ENCODE results near the gene TMEM82. TPM values are rescaled to one million over a fixed set of nuclear protein-coding genes. Genes with fewer than 3 reads are reported as not detected.

TMEM82 gene
- total and polyA plus RNA-seq, 2 of the 13 experiments (the other 11 are each of a cell fraction or from before 2014, with no cell fraction given) = 0.24 to 0.97 TPM

DNA sequence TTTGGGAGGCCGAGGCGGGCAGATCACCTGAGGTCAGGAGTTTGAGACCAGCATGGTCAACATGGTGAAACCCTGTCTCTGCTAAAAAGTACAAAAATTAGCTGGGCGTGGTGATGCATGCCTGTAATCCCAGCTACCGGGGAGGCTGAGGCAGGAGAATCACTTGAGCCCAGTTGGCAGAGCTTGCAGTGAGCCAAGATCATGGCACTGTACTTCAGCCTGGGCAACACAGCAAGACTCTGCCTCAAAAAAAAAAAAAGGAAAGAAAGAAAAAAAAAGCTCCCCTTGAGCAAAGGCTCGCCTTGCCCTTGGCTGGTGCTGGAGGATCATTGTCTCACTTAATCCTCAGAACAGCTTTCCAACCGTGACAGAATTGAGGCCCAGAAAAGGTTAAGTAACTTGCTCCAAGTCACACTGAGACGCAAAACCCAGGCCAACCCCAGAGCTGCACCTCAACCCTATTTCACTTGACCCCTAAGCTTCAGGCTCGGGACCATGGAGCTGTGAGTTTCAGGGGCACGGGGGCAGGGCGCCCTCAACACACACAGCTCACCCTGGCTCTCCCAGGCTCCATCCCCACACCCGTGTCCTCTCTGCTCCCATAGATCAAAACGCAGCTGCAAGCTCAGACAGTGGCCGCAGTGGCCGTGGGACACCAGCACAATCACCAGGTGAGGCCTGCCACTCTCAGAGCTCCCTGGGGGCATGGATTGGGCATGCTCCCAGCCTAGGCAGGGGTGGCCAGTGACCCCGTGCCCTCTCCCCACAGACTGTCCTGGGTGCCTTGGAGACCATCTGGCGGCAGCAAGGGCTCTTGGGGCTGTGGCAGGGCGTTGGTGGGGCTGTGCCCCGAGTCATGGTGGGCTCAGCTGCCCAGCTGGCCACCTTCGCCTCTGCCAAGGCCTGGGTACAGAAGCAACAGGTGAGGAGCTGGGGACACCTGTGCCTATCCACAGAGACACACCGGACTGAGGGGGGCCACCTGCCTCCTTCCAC is 4.7 kb upstream of the TMEM82 start:
- Histone ChIP-seq H2AFZ (ENCODE audit: low read length) (no peak overlapping the region), H3K27ac (ENCODE audit: extremely low read length, insufficient read depth, low read length) (no peak overlapping the region), H3K27me3 (ENCODE audit: control insufficient read depth in 1 of 2, insufficient read depth in 2 of 2, low read length in 2 of 2) (no peaks in the 10 kb centered on the region), H3K9me3 (ENCODE audit: low read length) (no peaks in the 10 kb centered on the region), H4K20me1 (ENCODE audit: insufficient read depth, low read length) (no peaks in the 10 kb centered on the region), H3K36me3 (replicated peaks in 1 of 2; ENCODE audit: control insufficient read depth in 1 of 2, insufficient read depth in 2 of 2, low read length in 2 of 2) (peaks cover 0 to 2% of the 10 kb centered on the region in 2 experiments; a peak in 3 of 5 replicates), H3K4me1 (ENCODE audit: insufficient read depth, low read length) (peaks cover 73% of the 10 kb centered on the region), H3K79me2 (ENCODE audit: insufficient read depth, low read length) (no peaks in the 10 kb centered on the region), H3K4me3 (replicated peaks in 1 of 3; ENCODE audit: insufficient read depth in 1 of 3, low read depth in 2 of 3, low read length in 3 of 3) (no peak overlapping the region), H3K9ac (ENCODE audit: insufficient read depth, low read depth, low read length) (no peak overlapping the region), H3K4me2 (ENCODE audit: low read depth, low read length) (peak overlapping the region; percentile 73; the same call in 1 of the 2 replicates)
- intact Hi-C loops (cut with micrococcal nuclease; ENCODE audit: unreplicated experiment) (loop anchor here (5.0 kb wide), 1 partner anchor 140 kb away; no protein-coding TSS in a partner anchor), in situ Hi-C loops (cut with HindIII; ENCODE audit: extremely low pct_ligation_motif_present, low pct_unique_long_range_greater_than_20kb) (no loop called here)
- no peak for ATAC-seq
- no peak for FAIRE-seq
- no TSS peak for BruUV-seq (replicated peaks)
- no peak for DNase-seq (ENCODE audit: low spot score)
- TF ChIP-seq GTF3A (CRISPR knock-in tag; conservative IDR thresholded peaks at IDR 0.05) (no peak), HNRNPL (IDR thresholded peaks at IDR 0.05; ENCODE audit: low read depth, low read length) (0 out of 2 replicates have a peak, but pooled peaks have one; percentile 62), ZNF121 (CRISPR knock-in tag; IDR thresholded peaks at IDR 0.05) (peak; percentile 86)
- CTCF ChIA-PET (ENCODE audit: low intra/inter-chr PET ratio, low total read pairs) = no interaction called here
- 46% methylated on average over 9 of the region's 20 CpGs for WGBS (ENCODE audit: low lambda C conversion rate)
- POLR2A ChIA-PET = interaction anchor here (0.9 to 1.8 kb wide), 3 partner anchors 20 to 211 kb away, joined by 3 to 6 read pairs (median 3); partner anchors contain the start of gene DNAJC16

DNA sequence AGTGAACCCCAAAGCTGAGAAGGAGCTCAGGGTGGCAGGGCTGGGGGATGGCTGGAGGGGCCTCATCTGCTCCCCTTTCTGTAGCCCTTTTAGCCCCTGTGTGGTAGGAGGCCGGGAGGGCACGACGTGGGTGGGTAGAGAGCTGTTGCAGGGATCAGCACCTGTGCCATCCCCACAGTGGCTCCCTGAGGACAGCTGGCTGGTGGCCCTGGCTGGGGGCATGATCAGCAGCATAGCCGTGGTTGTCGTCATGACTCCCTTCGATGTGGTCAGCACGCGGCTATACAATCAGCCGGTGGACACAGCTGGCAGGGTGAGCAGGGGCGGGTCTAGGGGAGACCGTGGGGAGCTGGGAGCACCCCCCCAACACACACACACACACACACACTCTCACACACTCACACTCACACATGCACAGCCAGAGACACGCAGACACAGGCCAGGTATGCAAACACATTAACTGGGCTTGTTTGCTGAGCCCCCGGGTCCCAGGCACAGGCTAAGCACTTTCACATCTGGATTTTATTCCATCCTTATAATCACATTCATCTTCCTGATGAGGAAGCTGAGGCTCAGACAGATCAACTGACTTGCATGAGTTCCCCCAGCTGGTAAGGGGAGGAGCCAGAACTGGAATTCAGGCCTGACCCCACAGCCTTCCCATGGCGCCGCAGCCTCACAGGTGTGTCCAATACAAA is 3.7 kb upstream of the TMEM82 start:
- 63% methylated on average over 13 of the region's 15 CpGs for WGBS (ENCODE audit: low lambda C conversion rate)
- ChIA-PET POLR2A (interaction anchor here (1.1 to 1.8 kb wide), 3 partner anchors 120 to 211 kb away, joined by 3 to 6 read pairs (median 4); partner anchors contain the start of gene DNAJC16), CTCF (ENCODE audit: low intra/inter-chr PET ratio, low total read pairs) (interaction anchor here (1.0 kb wide), 1 partner anchor 143 kb away, joined by 3 read pairs; no protein-coding TSS in a partner anchor)
- FAIRE-seq = no peak
- H4K20me1 ChIP-seq (ENCODE audit: insufficient read depth, low read length) = no peaks in the 10 kb centered on the region
- DNase-seq (ENCODE audit: low spot score) = no peak
- H3K79me2 ChIP-seq (ENCODE audit: insufficient read depth, low read length) = no peaks in the 10 kb centered on the region
- no peak for ATAC-seq
- H2AFZ ChIP-seq (ENCODE audit: low read length) = no peak overlapping the region
- peaks cover 0 to 2% of the 10 kb centered on the region in 2 experiments; a peak in 3 of 5 replicates for H3K36me3 ChIP-seq (replicated peaks in 1 of 2; ENCODE audit: control insufficient read depth in 1 of 2, insufficient read depth in 2 of 2, low read length in 2 of 2)
- peaks cover 82% of the 10 kb centered on the region for H3K4me1 ChIP-seq (ENCODE audit: insufficient read depth, low read length)
- H3K27me3 ChIP-seq (ENCODE audit: control insufficient read depth in 1 of 2, insufficient read depth in 2 of 2, low read length in 2 of 2) = no peaks in the 10 kb centered on the region
- TF ChIP-seq GTF2F1 (IDR thresholded peaks at IDR 0.05; ENCODE audit: low read length) (no peak), ZC3H4 (CRISPR knock-in tag; IDR thresholded peaks at IDR 0.05; ENCODE audit: borderline replicate concordance) (no peak), KLF13 (CRISPR knock-in tag; IDR thresholded peaks at IDR 0.05) (no peak), ZNF652 (CRISPR knock-in tag; IDR thresholded peaks at IDR 0.05; ENCODE audit: borderline replicate concordance, low read depth) (no peak), NCOA2 (CRISPR knock-in tag; IDR thresholded peaks at IDR 0.05) (no peak), TCF7L2 (IDR thresholded peaks at IDR 0.05; ENCODE audit: low read depth, low read length) (no peak), HNRNPL (IDR thresholded peaks at IDR 0.05; ENCODE audit: low read depth, low read length) (0 out of 2 replicates have a peak, but pooled peaks have one; percentile 8), MED13 (CRISPR knock-in tag; IDR thresholded peaks at IDR 0.05) (no peak), JUNB (CRISPR knock-in tag; IDR thresholded peaks at IDR 0.05; ENCODE audit: borderline replicate concordance) (no peak), ATF7 (IDR thresholded peaks at IDR 0.05) (no peak), ATF7 (CRISPR knock-in tag; IDR thresholded peaks at IDR 0.05) (no peak), ZNF672 (CRISPR knock-in tag; IDR thresholded peaks at IDR 0.05) (no peak)
- TF ChIP-seq, protein P1, sequence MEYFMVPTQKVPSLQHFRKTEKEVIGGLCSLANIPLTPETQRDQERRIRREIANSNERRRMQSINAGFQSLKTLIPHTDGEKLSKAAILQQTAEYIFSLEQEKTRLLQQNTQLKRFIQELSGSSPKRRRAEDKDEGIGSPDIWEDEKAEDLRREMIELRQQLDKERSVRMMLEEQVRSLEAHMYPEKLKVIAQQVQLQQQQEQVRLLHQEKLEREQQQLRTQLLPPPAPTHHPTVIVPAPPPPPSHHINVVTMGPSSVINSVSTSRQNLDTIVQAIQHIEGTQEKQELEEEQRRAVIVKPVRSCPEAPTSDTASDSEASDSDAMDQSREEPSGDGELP (IDR thresholded peaks at IDR 0.05; ENCODE audit: borderline replicate concordance, low read depth) = peak; percentile 41; the same call in 1 of the 2 replicates
- no peak overlapping the region for H3K9ac ChIP-seq (ENCODE audit: insufficient read depth, low read depth, low read length)
- H3K27ac ChIP-seq (ENCODE audit: extremely low read length, insufficient read depth, low read length) = no peak overlapping the region
- no TSS peak for BruUV-seq (replicated peaks)
- H3K4me3 ChIP-seq (replicated peaks in 1 of 3; ENCODE audit: insufficient read depth in 1 of 3, low read depth in 2 of 3, low read length in 3 of 3) = peak overlapping the region in 1 of 3 experiments; percentile 49; a peak in 1 of 6 replicates
- intact Hi-C loops (cut with micrococcal nuclease; ENCODE audit: unreplicated experiment) = loop anchor here (5.0 kb wide), 1 partner anchor 141 kb away; no protein-coding TSS in a partner anchor
- in situ Hi-C loops (cut with HindIII; ENCODE audit: extremely low pct_ligation_motif_present, low pct_unique_long_range_greater_than_20kb) = no loop called here
- H3K9me3 ChIP-seq (ENCODE audit: low read length) = no peaks in the 10 kb centered on the region
- H3K4me2 ChIP-seq (ENCODE audit: low read depth, low read length) = peak overlapping the region; percentile 62
